Measurements from ENCODE around the gene SCMH1.
"Not testable (repeated sequence)": the region's sequence is repeated elsewhere in the genome, so short reads cannot be mapped to it uniquely, and the experiment has no call there.

The SCMH1 gene

GRCh38 chr1:41241749-41242341 is at the start of gene SCMH1:
Gene SCMH1, minus strand, starts transcription at chr1:41242306. Its CDS starts 56,173 bp downstream, at chr1:41186133.
- peak; percentile 41 for DNase-seq

GRCh38 chr1:41291195-41291594 is 49.1 kb upstream of the SCMH1 start:
- DNase-seq = no peak

GRCh38 chr1:41289196-41289595 is 47.1 kb upstream of the SCMH1 start:
- DNase-seq = no peak

- DNase-seq = no peak
Measured at GRCh38 chr1:41286992-41287391, 44.9 kb upstream of the SCMH1 start.

GRCh38 chr1:41286486-41286885 is 44.4 kb upstream of the SCMH1 start:
- no peak for DNase-seq

GRCh38 chr1:41285818-41286217 is 43.7 kb upstream of the SCMH1 start:
- DNase-seq = no peak

- no peak for DNase-seq
Measured at GRCh38 chr1:41284121-41284520, 42.0 kb upstream of the SCMH1 start.

- DNase-seq = no peak
Measured at GRCh38 chr1:41282679-41283317, 40.7 kb upstream of the SCMH1 start.

- no peak for DNase-seq
Measured at GRCh38 chr1:41281334-41281733, 39.2 kb upstream of the SCMH1 start.

GRCh38 chr1:41280202-41281032 is 38.3 kb upstream of the SCMH1 start:
- DNase-seq = no peak

GRCh38 chr1:41278076-41278475 is 36.0 kb upstream of the SCMH1 start:
- DNase-seq = no peak

- DNase-seq = no peak
Measured at GRCh38 chr1:41277371-41277975, 35.4 kb upstream of the SCMH1 start.

GRCh38 chr1:41275831-41276230 is 33.7 kb upstream of the SCMH1 start:
- DNase-seq = no peak

- DNase-seq = no peak
Measured at GRCh38 chr1:41274752-41275545, 32.8 kb upstream of the SCMH1 start.

GRCh38 chr1:41272601-41273000 is 30.5 kb upstream of the SCMH1 start:
- no peak for DNase-seq

- peak; percentile 70 for DNase-seq
Measured at GRCh38 chr1:41268154-41268770, 26.2 kb upstream of the SCMH1 start.

GRCh38 chr1:41261926-41262618 is 20.0 kb upstream of the SCMH1 start:
- no peak for DNase-seq

- no peak for DNase-seq
Measured at GRCh38 chr1:41260768-41261167, 18.7 kb upstream of the SCMH1 start.

GRCh38 chr1:41259221-41259620 is 17.1 kb upstream of the SCMH1 start:
- no peak for DNase-seq

GRCh38 chr1:41255978-41256377 is 13.9 kb upstream of the SCMH1 start:
- no peak for DNase-seq

GRCh38 chr1:41251120-41251519 is 9.0 kb upstream of the SCMH1 start:
- DNase-seq = not testable (repeated sequence)

GRCh38 chr1:41249319-41249718 is 7.2 kb upstream of the SCMH1 start:
- DNase-seq = no peak
